CD4-positive, alpha-beta T cell (primary cell): ENCODE results near the gene PAPPA. TPM values are rescaled to one million over a fixed set of nuclear protein-coding genes. Genes with fewer than 3 reads are reported as not detected.

Source experiments
- ATAC-seq: fragments of 200-7000 bp; cut with Tn5 transposase; one replicate; pipeline ENCODE4 v1.10.0; 2022; ENCODE audit warnings: mild to moderate bottlenecking; ENCODE audit not compliant: poor library complexity
- CTCF ChIA-PET: fragments of 350-600 bp; sonication (Branson Sonifier 250); formaldehyde crosslinking; loops from one replicate; lab custom pipeline; 2021; ENCODE audit warnings: antibody characterized with exemption, inconsistent platforms; lab: Charles Lee
- POLR2A ChIA-PET: fragments of 350-600 bp; sonication (Branson Sonifier 250); formaldehyde crosslinking; loops from one replicate; lab custom pipeline; 2021; ENCODE audit warnings: antibody characterized with exemption, inconsistent platforms; lab: Charles Lee
- DNase-seq, 14 experiments: peaks; one replicate each; pipeline ENCODE4 v3.0.0-alpha.2; 2013 to 2020; ENCODE audit warnings: mixed read lengths in 2 of 14
- H3K27ac ChIP-seq, 2 donors: one replicate each; pipeline versions ENCODE4 v1.5.1 to v1.7.0; 2013; ENCODE audit warnings: low read length in 2 of 2, low read depth in 1 of 2, mild to moderate bottlenecking in 1 of 2
- H3K27me3 ChIP-seq, 2 experiments: 1 replicate in 1 of 2; 2 replicates in 1 of 2; pipeline versions ENCODE4 v1.6.1 to v1.7.0; 2013; ENCODE audit warnings: low read length in 2 of 2, control low read depth in 1 of 2, mild to moderate bottlenecking in 1 of 2, moderate library complexity in 1 of 2; ENCODE audit not compliant: insufficient read depth in 2 of 2, control insufficient read depth in 1 of 2
- H3K36me3 ChIP-seq: one replicate; pipeline ENCODE4 v1.6.1; 2013; ENCODE audit warnings: low read length, control low read depth; ENCODE audit not compliant: insufficient read depth
- H3K4me1 ChIP-seq: one replicate; pipeline ENCODE4 v1.6.1; 2013; ENCODE audit warnings: low read length, control low read depth; ENCODE audit not compliant: insufficient read depth
- H3K4me3 ChIP-seq: one replicate; pipeline ENCODE4 v1.5.1; 2013; ENCODE audit warnings: mild to moderate bottlenecking, low read length, moderate library complexity
- H3K9me3 ChIP-seq, 2 experiments: 1 replicate in 1 of 2; 2 replicates in 1 of 2; pipeline versions ENCODE4 v1.6.1 to v1.7.0; 2013; ENCODE audit warnings: low read length in 2 of 2, mild to moderate bottlenecking in 2 of 2, control low read depth in 1 of 2, moderate library complexity in 1 of 2; ENCODE audit not compliant: control insufficient read depth in 1 of 2, insufficient read depth in 1 of 2
- H3K27ac Mint-ChIP-seq: one replicate; pipeline ENCODE4 v1.8.0; 2020; ENCODE audit warnings: mixed read lengths
- H3K27me3 Mint-ChIP-seq: one replicate; pipeline ENCODE4 v1.8.0; 2021; ENCODE audit warnings: mixed read lengths
- H3K36me3 Mint-ChIP-seq: one replicate; pipeline ENCODE4 v1.8.0; 2021; ENCODE audit warnings: low read depth, mixed read lengths
- H3K4me1 Mint-ChIP-seq: one replicate; pipeline ENCODE4 v1.8.0; 2021; ENCODE audit warnings: low read depth, mixed read lengths
- H3K4me3 Mint-ChIP-seq: one replicate; pipeline ENCODE4 v1.8.0; 2020; ENCODE audit warnings: mild to moderate bottlenecking, mixed read lengths
- H3K9me3 Mint-ChIP-seq: one replicate; pipeline ENCODE4 v1.8.0; 2020; ENCODE audit warnings: mixed read lengths
- CTCF ChIP-seq: fragments of 200-600 bp; IDR thresholded peaks from one replicate; pipeline ENCODE4 v1.8.0; 2022; ENCODE audit warnings: antibody characterized with exemption, mild to moderate bottlenecking
- intact Hi-C, 2 experiments: fragments of 100-400 bp; cut with DNase I in 1 of 2; cut with micrococcal nuclease in 1 of 2; formaldehyde crosslinking; loops; one replicate each; pipeline versions ENCODE4 v1.15.1 to v1.9.0; 2023 to 2025; cut with DNase I, micrococcal nuclease
- total RNA-seq, 174 experiments: library from RNA in 2 of 174; stranded (reverse) in 2 of 174; gene quantifications; one replicate each; pipeline ENCODE4 v1.2.3 and lab custom pipeline; 2021 to 2026

The PAPPA gene
- total RNA-seq, 2 experiments from 2014 or later: 0.03 TPM; not detected in 1

DNA sequence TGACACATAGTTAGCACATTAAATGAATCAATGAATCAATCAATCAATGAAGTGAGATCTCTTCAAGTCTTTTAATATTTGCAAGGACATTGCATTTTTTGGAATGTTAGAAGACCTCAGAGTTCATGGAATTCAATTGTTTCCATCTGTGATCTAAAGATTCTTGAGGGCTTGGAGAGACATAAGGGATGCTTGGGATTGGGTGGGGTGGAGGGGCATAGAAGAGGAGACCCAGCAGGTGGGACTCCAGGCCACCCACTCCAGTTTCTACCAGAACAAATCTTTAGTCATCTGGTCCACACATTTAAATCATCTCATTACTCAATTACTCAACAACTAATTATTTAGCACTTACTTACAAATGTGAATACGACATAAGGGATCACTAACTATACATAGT lies 282.5 kb downstream of the PAPPA start:
- no peak overlapping the region for H3K4me3 ChIP-seq
- POLR2A ChIA-PET: no interaction called here

GRCh38 chr9:116437411-116438370 lies 284.1 kb downstream of the PAPPA start:
- Histone ChIP-seq H3K4me3 (no peak overlapping the region), H3K27me3 (no peaks in the 10 kb centered on the region), H3K4me1 (no peaks in the 10 kb centered on the region), H3K36me3 (no peaks in the 10 kb centered on the region), H3K9me3 (peaks cover 0 to 6% of the 10 kb centered on the region in 2 experiments), H3K27ac (no peak overlapping the region)
- intact Hi-C loops: no loop called here
- H3K4me3 Mint-ChIP-seq: no peak overlapping the region
- H3K4me1 Mint-ChIP-seq: no peaks in the 10 kb centered on the region
- no peaks in the 10 kb centered on the region for H3K9me3 Mint-ChIP-seq
- no peak for TF ChIP-seq CTCF
- ChIA-PET POLR2A (no interaction called here), CTCF (no interaction called here)
- peaks cover 49% of the 10 kb centered on the region for H3K36me3 Mint-ChIP-seq
- no peaks in the 10 kb centered on the region for H3K27me3 Mint-ChIP-seq
- H3K27ac Mint-ChIP-seq: no peak overlapping the region
- ATAC-seq (no peak), DNase-seq (no peak)

More for the DNA sequence above, 282.5 kb downstream of the PAPPA start:
- DNase-seq (no peak), ATAC-seq (no peak)
- Mint-ChIP-seq H3K4me3 (no peak overlapping the region), H3K27ac (no peak overlapping the region), H3K27me3 (no peaks in the 10 kb centered on the region), H3K9me3 (no peaks in the 10 kb centered on the region), H3K4me1 (no peaks in the 10 kb centered on the region), H3K36me3 (peaks cover 37% of the 10 kb centered on the region)
- Histone ChIP-seq H3K36me3 (no peaks in the 10 kb centered on the region), H3K9me3 (peaks cover 0 to 6% of the 10 kb centered on the region in 2 experiments), H3K4me1 (no peaks in the 10 kb centered on the region), H3K27me3 (no peaks in the 10 kb centered on the region), H3K27ac (no peak overlapping the region)
- intact Hi-C loops: no loop called here
- no peak for TF ChIP-seq CTCF
- CTCF ChIA-PET: no interaction called here

DNA sequence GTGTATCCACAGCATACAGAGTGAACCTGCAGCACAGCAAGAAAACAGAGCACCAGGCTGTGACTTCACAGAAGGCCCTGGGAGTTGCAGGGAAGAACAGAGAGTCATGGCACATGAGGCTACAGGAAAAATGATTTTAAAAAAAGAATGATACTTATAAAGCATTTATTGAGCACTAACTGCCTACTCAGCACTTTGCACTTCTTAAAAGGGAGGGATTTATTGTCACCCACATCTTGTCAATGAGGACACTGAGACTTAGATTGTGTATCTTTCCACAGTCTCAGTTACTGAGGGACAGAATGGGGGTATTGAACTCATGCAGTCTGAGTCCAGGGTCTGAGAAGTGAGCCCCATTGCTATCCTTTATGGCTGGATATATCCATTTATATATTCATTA lies 288.9 kb downstream of the PAPPA start:
- Mint-ChIP-seq H3K27ac (no peak overlapping the region), H3K36me3 (peaks cover 44% of the 10 kb centered on the region), H3K27me3 (no peaks in the 10 kb centered on the region), H3K4me3 (no peak overlapping the region), H3K9me3 (no peaks in the 10 kb centered on the region), H3K4me1 (no peaks in the 10 kb centered on the region)
- ChIA-PET CTCF (no interaction called here), POLR2A (no interaction called here)
- no peak overlapping the region for H3K27ac ChIP-seq
- H3K36me3 ChIP-seq: no peaks in the 10 kb centered on the region
- intact Hi-C loops: no loop called here
- TF ChIP-seq CTCF: no peak
- peaks cover 0 to 2% of the 10 kb centered on the region in 2 experiments for H3K9me3 ChIP-seq
- ATAC-seq: no peak
- no peaks in the 10 kb centered on the region for H3K4me1 ChIP-seq
- no peak for DNase-seq
- no peak overlapping the region for H3K4me3 ChIP-seq
- no peaks in the 10 kb centered on the region for H3K27me3 ChIP-seq
